SK-N-SH treated with all-trans-retinoic acid at 6 μM for 48 hours (cell line): Measurements from ENCODE around the gene MYO18A.

Experiments used
- CREB5 ChIP-seq: fragments of 250-450 bp; sonication (Bioruptor Pico); IDR thresholded peaks from 2 replicates; pipeline ENCODE4 v1.5.1; 2020; ENCODE audit warnings: low read depth, mild to moderate bottlenecking, moderate library complexity
- GLIS3 ChIP-seq: fragments of 250-450 bp; sonication (Bioruptor Pico); IDR thresholded peaks from 2 replicates; pipeline ENCODE4 v1.5.0; 2020; ENCODE audit warnings: mild to moderate bottlenecking, moderate library complexity
- ISL1 ChIP-seq: fragments of 250-450 bp; sonication (Bioruptor Pico); IDR thresholded peaks from 2 replicates; pipeline ENCODE4 v2.1.2; 2022; ENCODE audit warnings: mild to moderate bottlenecking, moderate library complexity
- OSR1 ChIP-seq: fragments of 250-450 bp; sonication (Bioruptor Pico); IDR thresholded peaks from 2 replicates; pipeline ENCODE4 v1.8.0; 2022; ENCODE audit warnings: moderate library complexity, mild to moderate bottlenecking, inconsistent platforms
- RARB ChIP-seq: fragments of 250-450 bp; sonication (Bioruptor Pico); IDR thresholded peaks from 2 replicates; pipeline ENCODE4 v1.8.0; 2021; ENCODE audit warnings: mild to moderate bottlenecking, moderate library complexity
- SNAI2 ChIP-seq: fragments of 250-450 bp; sonication (Bioruptor Pico); IDR thresholded peaks from 2 replicates; pipeline ENCODE4 v1.5.0; 2020; ENCODE audit warnings: mild to moderate bottlenecking, moderate library complexity
- ZFP3 ChIP-seq: fragments of 250-450 bp; sonication (Bioruptor Pico); IDR thresholded peaks from 2 replicates; pipeline ENCODE4 v1.5.0; 2020; ENCODE audit warnings: mild to moderate bottlenecking, moderate library complexity
- ZFP30 ChIP-seq: fragments of 450-650 bp; formaldehyde crosslinking; IDR thresholded peaks from 2 replicates; pipeline ENCODE4 v1.5.0; 2022; ENCODE audit warnings: mild to moderate bottlenecking, moderate library complexity
- ZNF565 ChIP-seq: fragments of 450-650 bp; formaldehyde crosslinking; conservative IDR thresholded peaks from 2 replicates; pipeline ENCODE4 v1.5.0; 2020; ENCODE audit warnings: low read depth, mild to moderate bottlenecking, moderate library complexity
- ZNF70 ChIP-seq: fragments of 450-650 bp; formaldehyde crosslinking; IDR thresholded peaks from 2 replicates; pipeline ENCODE4 v1.5.0; 2020; ENCODE audit warnings: mild to moderate bottlenecking, moderate library complexity
- TF ChIP-seq, protein P1 (sequence below): fragments of 250-450 bp; sonication (Bioruptor Pico); IDR thresholded peaks from 2 replicates; pipeline ENCODE4 v1.8.0; 2021; ENCODE audit warnings: low read depth, mild to moderate bottlenecking, moderate library complexity, borderline replicate concordance
- TF ChIP-seq, protein P2 (sequence below): fragments of 250-450 bp; sonication (Bioruptor Pico); IDR thresholded peaks from 2 replicates; pipeline ENCODE4 v1.8.0; 2020; ENCODE audit warnings: mild to moderate bottlenecking, moderate library complexity, borderline replicate concordance

DNA sequence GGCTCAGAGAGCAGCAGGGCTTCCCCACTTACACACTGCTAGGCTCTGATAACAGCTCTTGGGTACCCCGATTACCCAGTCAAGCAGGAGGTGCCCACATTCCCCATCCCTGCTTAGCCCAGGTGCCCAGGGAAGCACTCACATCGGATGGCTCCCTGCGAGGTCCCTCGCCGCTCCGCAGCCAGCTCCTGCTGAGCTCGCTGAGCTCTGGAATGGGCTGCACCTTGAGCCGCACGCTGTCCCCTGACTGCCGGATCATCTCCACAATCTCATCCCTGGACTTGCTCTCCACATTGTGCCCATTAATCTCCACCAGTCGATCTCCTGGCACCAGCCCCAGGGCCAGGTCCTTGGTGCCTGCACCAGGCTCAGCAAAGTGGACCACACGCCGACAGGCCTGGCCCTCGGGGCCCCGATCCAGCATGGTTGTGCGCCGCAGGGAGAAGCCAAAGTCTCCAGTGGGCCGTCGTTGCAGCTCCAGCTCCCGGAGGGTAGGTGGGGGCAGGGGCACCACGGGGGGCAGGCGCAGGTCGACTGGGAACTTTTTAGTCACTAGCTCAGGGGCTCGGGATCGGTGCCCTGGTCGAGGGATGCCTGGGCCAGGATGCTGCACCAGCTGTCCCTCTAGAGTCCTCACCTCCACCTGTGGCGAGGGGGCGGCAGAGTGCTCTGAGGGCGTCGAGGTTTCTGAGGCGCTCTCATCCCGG is 14.2 kb downstream of the MYO18A start:
- TF ChIP-seq, protein P1, sequence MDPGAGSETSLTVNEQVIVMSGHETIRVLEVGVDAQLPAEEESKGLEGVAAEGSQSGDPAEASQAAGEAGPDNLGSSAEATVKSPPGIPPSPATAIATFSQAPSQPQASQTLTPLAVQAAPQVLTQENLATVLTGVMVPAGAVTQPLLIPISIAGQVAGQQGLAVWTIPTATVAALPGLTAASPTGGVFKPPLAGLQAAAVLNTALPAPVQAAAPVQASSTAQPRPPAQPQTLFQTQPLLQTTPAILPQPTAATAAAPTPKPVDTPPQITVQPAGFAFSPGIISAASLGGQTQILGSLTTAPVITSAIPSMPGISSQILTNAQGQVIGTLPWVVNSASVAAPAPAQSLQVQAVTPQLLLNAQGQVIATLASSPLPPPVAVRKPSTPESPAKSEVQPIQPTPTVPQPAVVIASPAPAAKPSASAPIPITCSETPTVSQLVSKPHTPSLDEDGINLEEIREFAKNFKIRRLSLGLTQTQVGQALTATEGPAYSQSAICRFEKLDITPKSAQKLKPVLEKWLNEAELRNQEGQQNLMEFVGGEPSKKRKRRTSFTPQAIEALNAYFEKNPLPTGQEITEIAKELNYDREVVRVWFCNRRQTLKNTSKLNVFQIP (CRISPR knock-in tag): no peak
- TF ChIP-seq ZFP3 (no peak), ISL1 (CRISPR knock-in tag) (no peak), RARB (CRISPR knock-in tag) (no peak), OSR1 (CRISPR knock-in tag) (no peak), SNAI2 (CRISPR knock-in tag) (no peak), CREB5 (CRISPR knock-in tag) (no peak), GLIS3 (CRISPR knock-in tag) (no peak), ZNF565 (CRISPR knock-in tag) (no peak), ZFP30 (CRISPR knock-in tag) (no peak), ZNF70 (CRISPR knock-in tag) (no peak)
- TF ChIP-seq, protein P2, sequence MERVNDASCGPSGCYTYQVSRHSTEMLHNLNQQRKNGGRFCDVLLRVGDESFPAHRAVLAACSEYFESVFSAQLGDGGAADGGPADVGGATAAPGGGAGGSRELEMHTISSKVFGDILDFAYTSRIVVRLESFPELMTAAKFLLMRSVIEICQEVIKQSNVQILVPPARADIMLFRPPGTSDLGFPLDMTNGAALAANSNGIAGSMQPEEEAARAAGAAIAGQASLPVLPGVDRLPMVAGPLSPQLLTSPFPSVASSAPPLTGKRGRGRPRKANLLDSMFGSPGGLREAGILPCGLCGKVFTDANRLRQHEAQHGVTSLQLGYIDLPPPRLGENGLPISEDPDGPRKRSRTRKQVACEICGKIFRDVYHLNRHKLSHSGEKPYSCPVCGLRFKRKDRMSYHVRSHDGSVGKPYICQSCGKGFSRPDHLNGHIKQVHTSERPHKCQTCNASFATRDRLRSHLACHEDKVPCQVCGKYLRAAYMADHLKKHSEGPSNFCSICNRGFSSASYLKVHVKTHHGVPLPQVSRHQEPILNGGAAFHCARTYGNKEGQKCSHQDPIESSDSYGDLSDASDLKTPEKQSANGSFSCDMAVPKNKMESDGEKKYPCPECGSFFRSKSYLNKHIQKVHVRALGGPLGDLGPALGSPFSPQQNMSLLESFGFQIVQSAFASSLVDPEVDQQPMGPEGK: no peak
